ENCODE results near the gene ADH6. TPM values are rescaled to one million over a fixed set of nuclear protein-coding genes. Genes with fewer than 3 reads are reported as not detected.

ADH6 gene
- under 1 TPM in 3 of 7 donors, not detected in 4; 0.37 to 0.57 (median 0.56) TPM for total RNA-seq
- polyA plus RNA-seq, result under 1 TPM; 0.12 to 0.18 TPM
- long read RNA-seq, donor 1, result 0 reads
- long read RNA-seq, donor 2, result 0 reads
- long read RNA-seq, donor 3, result 0 reads

DNA sequence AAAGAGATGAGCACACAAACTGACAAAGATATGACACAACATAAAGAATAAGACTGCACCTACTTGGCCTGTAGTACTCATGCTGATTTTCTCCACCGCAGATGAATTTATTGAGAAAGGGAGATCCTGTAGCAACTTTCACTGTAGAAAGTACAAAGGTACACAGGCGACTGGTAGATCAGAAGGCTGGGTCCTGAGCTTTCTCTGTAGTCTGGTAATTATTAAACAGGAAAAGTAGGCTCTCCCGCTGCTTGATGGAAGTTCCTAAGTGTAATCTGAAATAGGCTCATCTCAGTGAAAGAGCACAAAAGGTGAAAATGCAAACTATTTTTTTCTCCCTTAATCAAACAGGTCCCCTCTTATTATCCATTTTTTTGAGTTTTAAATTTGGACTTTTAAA is at the start of gene ADH6:
Gene ADH6 (minus strand): TSS at position 175 of the 400 bp plus-strand sequence. CDS start 94 bp downstream, at position 81.
- no peaks in the 10 kb centered on the region for H3K4me1 ChIP-seq (ENCODE audit: insufficient read depth)
- H3K27me3 ChIP-seq, result no peaks in the 10 kb centered on the region
- no peaks in the 10 kb centered on the region for H3K9me3 ChIP-seq
- H3K27ac ChIP-seq, result no peak within 1 kb of the TSS
- intact Hi-C loops (cut with DNase I), result no loop called here
- no peak for DNase-seq
- H3K36me3 ChIP-seq, result no peaks in the 10 kb centered on the region
- no peak within 1 kb of the TSS for H3K4me3 ChIP-seq
- TF ChIP-seq, protein P1, sequence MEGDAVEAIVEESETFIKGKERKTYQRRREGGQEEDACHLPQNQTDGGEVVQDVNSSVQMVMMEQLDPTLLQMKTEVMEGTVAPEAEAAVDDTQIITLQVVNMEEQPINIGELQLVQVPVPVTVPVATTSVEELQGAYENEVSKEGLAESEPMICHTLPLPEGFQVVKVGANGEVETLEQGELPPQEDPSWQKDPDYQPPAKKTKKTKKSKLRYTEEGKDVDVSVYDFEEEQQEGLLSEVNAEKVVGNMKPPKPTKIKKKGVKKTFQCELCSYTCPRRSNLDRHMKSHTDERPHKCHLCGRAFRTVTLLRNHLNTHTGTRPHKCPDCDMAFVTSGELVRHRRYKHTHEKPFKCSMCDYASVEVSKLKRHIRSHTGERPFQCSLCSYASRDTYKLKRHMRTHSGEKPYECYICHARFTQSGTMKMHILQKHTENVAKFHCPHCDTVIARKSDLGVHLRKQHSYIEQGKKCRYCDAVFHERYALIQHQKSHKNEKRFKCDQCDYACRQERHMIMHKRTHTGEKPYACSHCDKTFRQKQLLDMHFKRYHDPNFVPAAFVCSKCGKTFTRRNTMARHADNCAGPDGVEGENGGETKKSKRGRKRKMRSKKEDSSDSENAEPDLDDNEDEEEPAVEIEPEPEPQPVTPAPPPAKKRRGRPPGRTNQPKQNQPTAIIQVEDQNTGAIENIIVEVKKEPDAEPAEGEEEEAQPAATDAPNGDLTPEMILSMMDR (IDR thresholded peaks at IDR 0.05), result no peak
- no peak for TF ChIP-seq EP300 (IDR thresholded peaks at IDR 0.05)
- no peak for TF ChIP-seq POLR2A (IDR thresholded peaks at IDR 0.05)
- WGBS, 3 donors, result 93 to 98% (median 94%) methylated on average over 3 of the region's 3 CpGs

DNA sequence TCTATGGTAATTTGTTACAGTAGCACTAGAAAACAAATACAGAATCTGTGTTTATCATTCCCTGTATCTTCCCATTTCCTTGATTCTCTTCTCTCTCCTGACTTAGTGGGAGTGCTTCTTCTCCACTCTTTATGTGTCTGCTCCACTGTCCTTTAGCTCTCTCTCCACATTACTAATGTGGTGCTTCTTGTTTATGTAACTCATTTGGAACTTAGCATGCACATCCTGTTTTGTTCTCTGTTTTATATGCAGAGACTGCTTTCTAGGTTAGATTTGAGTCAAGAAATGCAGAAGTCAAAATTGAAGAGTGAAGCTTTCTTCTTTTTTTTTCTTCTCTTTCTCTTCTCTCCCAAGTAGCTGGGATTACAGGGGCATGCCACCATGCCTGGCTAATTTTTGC is 45.9 kb upstream of the ADH6 start:
- Histone ChIP-seq H3K27ac (no peak overlapping the region), H3K4me3 (no peak overlapping the region), H3K9me3 (no peaks in the 10 kb centered on the region), H3K36me3 (no peaks in the 10 kb centered on the region), H3K27me3 (no peaks in the 10 kb centered on the region), H3K4me1 (ENCODE audit: insufficient read depth) (no peaks in the 10 kb centered on the region)
- TF ChIP-seq, protein P1 (IDR thresholded peaks at IDR 0.05), result no peak
- TF ChIP-seq POLR2A (IDR thresholded peaks at IDR 0.05) (no peak), EP300 (IDR thresholded peaks at IDR 0.05) (no peak)
- no peak for DNase-seq
- intact Hi-C loops (cut with DNase I), result no loop called here

DNA sequence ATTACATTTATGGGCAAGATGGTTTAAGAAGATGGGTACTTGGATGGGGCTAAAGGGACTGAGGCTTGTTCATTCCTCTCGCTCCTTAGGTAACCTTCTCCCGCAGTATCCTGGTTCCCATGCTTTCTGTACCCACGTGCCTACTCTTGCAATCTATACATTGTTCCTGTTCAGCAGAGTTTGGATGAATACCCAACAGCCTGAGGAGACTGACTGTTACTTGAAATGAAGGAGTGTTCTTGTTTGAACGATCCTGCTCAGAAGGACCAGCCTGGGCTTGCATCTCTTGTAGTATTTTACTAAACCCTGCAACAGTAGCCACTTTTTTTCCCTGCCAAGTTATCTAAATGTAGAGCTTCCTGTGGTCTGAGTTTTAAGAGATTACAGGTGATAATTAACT is 33.7 kb upstream of the ADH6 start:
- intact Hi-C loops (cut with DNase I), result no loop called here
- Histone ChIP-seq H3K4me1 (ENCODE audit: insufficient read depth) (no peaks in the 10 kb centered on the region), H3K27me3 (no peaks in the 10 kb centered on the region), H3K9me3 (no peaks in the 10 kb centered on the region), H3K36me3 (no peaks in the 10 kb centered on the region), H3K4me3 (no peak overlapping the region), H3K27ac (no peak overlapping the region)
- WGBS, 3 donors, result 89 to 93% (median 92%) methylated on average over 4 of the region's 4 CpGs
- TF ChIP-seq, protein P1 (IDR thresholded peaks at IDR 0.05), result no peak
- TF ChIP-seq POLR2A (IDR thresholded peaks at IDR 0.05) (no peak), EP300 (IDR thresholded peaks at IDR 0.05) (no peak)
- DNase-seq, result no peak

DNA sequence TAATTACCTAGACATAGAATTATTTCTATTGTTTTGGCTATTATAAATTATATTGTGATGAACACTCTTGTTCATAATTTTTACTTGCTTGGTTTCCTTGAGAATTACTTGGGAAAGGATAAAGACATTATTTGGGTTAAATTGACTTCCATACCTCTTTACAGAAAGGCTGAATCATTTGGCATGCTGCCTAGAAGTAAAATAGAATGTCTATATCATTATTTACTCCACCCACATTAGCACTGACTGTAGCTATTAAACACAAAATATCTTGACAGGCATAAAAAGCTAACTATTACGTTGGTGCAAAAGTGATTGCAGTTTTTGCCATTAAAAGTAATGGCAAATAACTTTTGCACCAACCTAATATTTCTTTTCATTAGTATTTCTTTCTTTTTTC is 29.7 kb upstream of the ADH6 start:
- TF ChIP-seq, protein P1 (IDR thresholded peaks at IDR 0.05), result no peak
- TF ChIP-seq EP300 (IDR thresholded peaks at IDR 0.05), result no peak
- TF ChIP-seq POLR2A (IDR thresholded peaks at IDR 0.05), result no peak
- Histone ChIP-seq H3K27me3 (no peaks in the 10 kb centered on the region), H3K4me1 (ENCODE audit: insufficient read depth) (no peaks in the 10 kb centered on the region), H3K4me3 (no peak overlapping the region), H3K27ac (no peak overlapping the region), H3K36me3 (no peaks in the 10 kb centered on the region), H3K9me3 (no peaks in the 10 kb centered on the region)
- no peak for DNase-seq
- intact Hi-C loops (cut with DNase I), result loop anchor here in 1 of 4 donors (2.0 kb wide), 1 partner anchor 18 kb away; no protein-coding TSS in a partner anchor
- WGBS, 3 donors, result 69 to 76% (median 74%) methylated on average over 1 of the region's 1 CpG
